Nephron (organoid): ENCODE data around the gene DHX29.

Source experiments
- H3K27ac Mint-ChIP-seq, 3 experiments: 2 replicates each; pipeline ENCODE4 v1.8.0; 2020; ENCODE audit warnings: mixed read lengths in 3 of 3, mild to moderate bottlenecking in 2 of 3, moderate library complexity in 1 of 3
- H3K27me3 Mint-ChIP-seq: 2 replicates; pipeline ENCODE4 v1.8.0; 2021; ENCODE audit warnings: low read depth, mild to moderate bottlenecking, moderate library complexity, mixed read lengths
- H3K36me3 Mint-ChIP-seq: 2 replicates; pipeline ENCODE4 v1.8.0; 2020; ENCODE audit warnings: low read depth, mixed read lengths
- H3K4me1 Mint-ChIP-seq: 2 replicates; pipeline ENCODE4 v1.8.0; 2020; ENCODE audit warnings: mixed read lengths
- H3K4me3 Mint-ChIP-seq, 3 experiments: 2 replicates each; pipeline ENCODE4 v1.8.0; 2020; ENCODE audit warnings: mild to moderate bottlenecking in 3 of 3, mixed read lengths in 3 of 3, moderate library complexity in 2 of 3
- H3K9me3 Mint-ChIP-seq: 2 replicates; pipeline ENCODE4 v1.8.0; 2020; ENCODE audit warnings: mixed read lengths
- TF ChIP-seq, protein P1 (sequence below), 3 experiments: fragments of 200-600 bp; sonication (generic); IDR thresholded peaks; one replicate each; pipeline ENCODE4 v1.5.0; 2021; ENCODE audit warnings: antibody characterized with exemption in 3 of 3; ENCODE audit not compliant: unreplicated experiment in 3 of 3

Gene DHX29

GRCh38 chr5:55234121-55234700 is 73.3 kb downstream of the DHX29 start:
- H3K9me3 Mint-ChIP-seq = no peaks in the 10 kb centered on the region
- no peaks in the 10 kb centered on the region for H3K36me3 Mint-ChIP-seq
- H3K27ac Mint-ChIP-seq = no peak overlapping the region
- TF ChIP-seq, protein P1, sequence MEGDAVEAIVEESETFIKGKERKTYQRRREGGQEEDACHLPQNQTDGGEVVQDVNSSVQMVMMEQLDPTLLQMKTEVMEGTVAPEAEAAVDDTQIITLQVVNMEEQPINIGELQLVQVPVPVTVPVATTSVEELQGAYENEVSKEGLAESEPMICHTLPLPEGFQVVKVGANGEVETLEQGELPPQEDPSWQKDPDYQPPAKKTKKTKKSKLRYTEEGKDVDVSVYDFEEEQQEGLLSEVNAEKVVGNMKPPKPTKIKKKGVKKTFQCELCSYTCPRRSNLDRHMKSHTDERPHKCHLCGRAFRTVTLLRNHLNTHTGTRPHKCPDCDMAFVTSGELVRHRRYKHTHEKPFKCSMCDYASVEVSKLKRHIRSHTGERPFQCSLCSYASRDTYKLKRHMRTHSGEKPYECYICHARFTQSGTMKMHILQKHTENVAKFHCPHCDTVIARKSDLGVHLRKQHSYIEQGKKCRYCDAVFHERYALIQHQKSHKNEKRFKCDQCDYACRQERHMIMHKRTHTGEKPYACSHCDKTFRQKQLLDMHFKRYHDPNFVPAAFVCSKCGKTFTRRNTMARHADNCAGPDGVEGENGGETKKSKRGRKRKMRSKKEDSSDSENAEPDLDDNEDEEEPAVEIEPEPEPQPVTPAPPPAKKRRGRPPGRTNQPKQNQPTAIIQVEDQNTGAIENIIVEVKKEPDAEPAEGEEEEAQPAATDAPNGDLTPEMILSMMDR (IDR thresholded peaks at IDR 0.05; ENCODE audit: unreplicated experiment in 3 of 3) = no peak
- peaks cover 87% of the 10 kb centered on the region for H3K27me3 Mint-ChIP-seq
- peak overlapping the region; percentile 79 to 89 (median 86) for H3K4me3 Mint-ChIP-seq
- peaks cover 33% of the 10 kb centered on the region for H3K4me1 Mint-ChIP-seq

DNA sequence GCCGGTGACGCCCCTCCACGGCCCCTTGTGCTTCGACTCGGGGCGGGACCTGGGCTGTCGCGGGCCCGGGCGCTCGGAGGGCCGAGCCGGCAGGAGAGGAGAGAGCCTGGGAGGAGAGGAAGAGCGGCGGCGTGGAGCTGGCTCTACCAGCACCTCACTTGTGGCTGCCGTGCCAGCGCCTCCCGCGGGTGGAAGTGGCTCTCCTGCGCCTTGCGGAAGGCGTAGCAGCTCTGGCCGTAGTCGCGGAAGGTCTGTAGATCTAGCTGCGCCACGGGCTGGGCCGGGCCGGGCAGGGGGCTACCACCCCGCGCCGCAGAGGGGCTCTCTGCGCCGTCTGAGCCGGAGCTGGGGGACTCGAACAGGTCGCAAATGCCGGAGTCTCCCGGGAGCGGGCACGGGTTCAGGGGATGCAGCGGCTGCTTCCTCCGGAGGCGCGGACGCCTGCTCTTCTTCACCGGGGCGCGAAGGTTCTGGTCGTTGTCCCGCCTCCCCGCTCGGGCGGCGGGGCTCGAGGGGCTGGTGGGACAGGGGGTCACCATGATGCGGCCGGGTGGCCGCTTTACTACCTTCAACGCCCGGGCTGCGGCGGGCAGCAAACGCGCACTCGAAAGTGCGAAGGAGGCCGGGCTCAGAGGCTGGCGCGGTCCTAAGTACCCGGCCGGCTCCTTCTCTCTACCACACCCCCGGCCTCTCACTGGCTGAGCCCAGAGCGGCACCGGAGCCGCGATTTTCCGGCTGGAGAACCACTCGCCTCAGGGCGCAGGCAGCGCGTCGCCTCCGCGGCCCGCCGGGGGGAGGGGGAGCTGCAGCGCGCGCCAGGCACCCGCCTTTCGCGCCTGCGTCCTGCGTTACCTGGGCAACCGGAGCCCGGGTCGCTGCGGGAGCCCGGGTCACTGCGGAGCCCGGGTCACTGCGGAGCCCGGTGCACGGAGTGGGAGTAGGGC is 74.2 kb downstream of the DHX29 start, which contains the start of gene CCNO:
Gene CCNO, minus strand, starts transcription at position 624 of the 944 bp plus-strand sequence. Its CDS starts 85 bp downstream, at position 539.
- Mint-ChIP-seq H3K4me1 (peaks cover 33% of the 10 kb centered on the region), H3K9me3 (no peaks in the 10 kb centered on the region), H3K4me3 (peak within 1 kb of the TSS; percentile 95 to 98 (median 96)), H3K27me3 (peaks cover 88% of the 10 kb centered on the region), H3K27ac (no peak within 1 kb of the TSS), H3K36me3 (no peaks in the 10 kb centered on the region)
- TF ChIP-seq, protein P1 (IDR thresholded peaks at IDR 0.05; ENCODE audit: unreplicated experiment in 3 of 3) = no peak

DNA sequence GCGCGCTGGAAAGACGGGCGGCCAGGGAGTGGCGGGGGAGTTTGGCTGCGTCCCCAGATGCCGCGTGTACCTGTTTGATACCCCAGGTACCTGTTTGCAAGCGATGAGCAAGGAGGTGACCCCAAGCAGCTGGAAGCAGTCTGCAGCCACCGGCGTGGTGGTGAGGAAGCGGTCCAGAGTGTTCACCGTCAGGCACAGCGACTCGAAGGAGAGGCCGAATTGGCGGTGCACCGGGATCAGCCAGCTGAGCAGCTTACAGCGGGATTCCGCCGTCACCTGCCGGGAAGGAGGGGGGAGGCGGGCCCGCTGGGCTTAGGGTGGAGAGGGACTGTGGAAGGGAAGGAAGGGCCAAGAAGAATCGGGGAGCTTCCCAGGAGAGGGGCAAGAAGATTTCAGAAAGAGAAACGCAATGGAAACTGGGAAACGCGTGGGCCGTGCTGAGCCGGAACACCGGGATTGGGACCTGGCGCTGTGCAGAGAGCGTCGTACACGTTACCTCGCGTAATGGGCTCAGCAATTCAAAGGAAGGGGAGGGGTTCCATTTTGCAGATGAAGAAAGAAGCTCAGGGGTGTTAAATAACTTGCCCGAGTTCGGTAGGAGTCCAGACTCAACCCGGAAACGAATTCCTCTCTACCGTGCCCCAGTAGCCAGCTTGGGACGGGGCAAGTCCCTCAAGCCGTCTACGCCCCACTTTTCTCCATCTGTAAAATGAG is 75.1 kb downstream of the DHX29 start:
- no peak overlapping the region for H3K27ac Mint-ChIP-seq
- TF ChIP-seq, protein P1 (IDR thresholded peaks at IDR 0.05; ENCODE audit: unreplicated experiment in 3 of 3) = no peak
- H3K9me3 Mint-ChIP-seq = no peaks in the 10 kb centered on the region
- peak overlapping the region; percentile 95 to 98 (median 96) for H3K4me3 Mint-ChIP-seq
- H3K36me3 Mint-ChIP-seq = no peaks in the 10 kb centered on the region
- peaks cover 40% of the 10 kb centered on the region for H3K4me1 Mint-ChIP-seq
- H3K27me3 Mint-ChIP-seq = peaks cover 92% of the 10 kb centered on the region

DNA sequence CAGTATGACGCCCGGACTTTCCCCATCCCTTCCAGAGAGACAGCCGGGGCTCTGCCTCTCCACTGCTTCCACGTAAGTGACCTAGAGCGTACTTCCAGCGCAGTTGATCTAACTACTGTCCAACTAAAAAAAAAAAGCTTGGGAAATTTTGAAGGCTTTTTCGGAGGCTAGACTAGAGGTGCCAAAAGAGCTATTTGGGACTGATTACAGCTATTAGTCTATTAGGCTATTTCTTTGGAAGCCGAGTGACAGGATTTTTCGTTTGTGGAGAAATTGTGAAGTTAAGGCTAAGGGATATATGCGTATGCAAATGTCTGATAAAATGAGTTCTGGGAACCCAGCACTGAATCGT is 75.6 kb downstream of the DHX29 start:
- TF ChIP-seq, protein P1 (IDR thresholded peaks at IDR 0.05; ENCODE audit: unreplicated experiment in 3 of 3) = no peak

GRCh38 chr5:55231029-55231918 is 76.2 kb downstream of the DHX29 start:
- Mint-ChIP-seq H3K9me3 (no peaks in the 10 kb centered on the region), H3K36me3 (no peaks in the 10 kb centered on the region), H3K4me3 (peak overlapping the region; percentile 95 to 98 (median 96)), H3K27ac (no peak overlapping the region), H3K4me1 (peaks cover 33% of the 10 kb centered on the region), H3K27me3 (peaks cover 90% of the 10 kb centered on the region)
- TF ChIP-seq, protein P1 (IDR thresholded peaks at IDR 0.05; ENCODE audit: unreplicated experiment in 3 of 3) = peak in 1 of 3 experiments; percentile 8

More for the DNA sequence above, 75.6 kb downstream of the DHX29 start:
- H3K27ac Mint-ChIP-seq = no peak overlapping the region
- peaks cover 93% of the 10 kb centered on the region for H3K27me3 Mint-ChIP-seq
- H3K4me1 Mint-ChIP-seq = peaks cover 38% of the 10 kb centered on the region
- no peaks in the 10 kb centered on the region for H3K36me3 Mint-ChIP-seq
- H3K9me3 Mint-ChIP-seq = no peaks in the 10 kb centered on the region
- H3K4me3 Mint-ChIP-seq = peak overlapping the region; percentile 95 to 98 (median 96)
